Measurements from ENCODE around the gene TAOK1.

Gene TAOK1

GRCh38 chr17:29571883-29572681 is 181.9 kb downstream of the TAOK1 start:
- no peak for DNase-seq

DNA sequence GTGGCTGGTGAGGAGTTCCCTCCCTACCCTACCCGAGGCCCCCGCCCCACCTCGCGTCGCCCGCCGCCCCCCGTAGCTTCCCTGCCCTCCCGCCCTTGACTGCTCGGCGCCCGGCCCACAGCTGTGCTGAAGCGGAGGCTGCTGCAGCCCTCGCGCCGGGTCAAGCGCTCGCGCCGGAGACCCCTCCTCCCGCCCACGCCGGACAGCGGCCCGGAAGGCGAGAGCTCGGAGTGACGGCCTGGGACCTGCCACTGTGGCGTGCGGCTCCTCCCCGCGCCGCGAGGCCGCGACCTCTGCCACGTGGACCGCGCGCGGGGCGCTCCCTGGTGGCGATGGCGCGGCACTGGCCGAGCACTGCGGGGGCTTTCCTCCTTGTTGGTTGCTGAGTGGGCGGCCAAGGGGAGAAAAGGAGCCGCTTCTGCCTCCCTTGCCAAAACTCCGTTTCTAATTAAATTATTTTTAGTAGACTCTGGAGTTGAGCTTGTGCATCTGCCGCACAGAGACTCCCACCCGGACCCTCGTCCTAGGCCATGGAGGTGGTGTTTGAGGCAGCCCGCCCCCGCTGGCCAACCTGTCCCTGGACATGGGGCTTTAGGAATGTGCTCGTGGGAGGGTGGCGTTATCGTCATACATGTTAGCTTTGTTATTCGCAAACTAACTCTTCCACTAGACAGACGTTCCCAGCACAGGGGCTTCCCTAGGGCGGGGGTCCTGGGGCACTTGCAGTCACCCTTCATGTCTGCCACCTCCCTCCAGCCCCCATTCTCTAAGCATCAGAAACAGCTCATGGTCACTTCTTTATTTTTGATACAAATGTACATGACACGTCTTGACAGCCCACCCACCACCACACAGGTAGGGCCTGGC is 182.8 kb downstream of the TAOK1 start:
- DNase-seq, result peak; percentile 51

DNA sequence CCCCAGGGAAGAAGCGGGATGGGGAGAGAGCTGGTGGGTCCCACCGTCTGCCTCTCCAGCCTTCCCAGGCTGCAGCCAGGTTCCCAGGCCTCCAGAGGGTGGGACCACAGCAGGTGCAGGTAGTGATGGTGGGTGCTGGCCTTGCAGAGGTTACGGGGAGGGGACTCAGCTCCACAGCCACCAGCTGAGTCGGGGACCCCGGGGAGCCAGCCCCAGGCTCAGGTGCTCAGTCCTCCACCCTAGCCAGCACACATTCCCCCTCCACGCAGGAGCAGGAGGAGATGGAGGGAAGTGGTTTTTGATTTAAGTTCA is 183.4 kb downstream of the TAOK1 start:
- DNase-seq, result no peak

DNA sequence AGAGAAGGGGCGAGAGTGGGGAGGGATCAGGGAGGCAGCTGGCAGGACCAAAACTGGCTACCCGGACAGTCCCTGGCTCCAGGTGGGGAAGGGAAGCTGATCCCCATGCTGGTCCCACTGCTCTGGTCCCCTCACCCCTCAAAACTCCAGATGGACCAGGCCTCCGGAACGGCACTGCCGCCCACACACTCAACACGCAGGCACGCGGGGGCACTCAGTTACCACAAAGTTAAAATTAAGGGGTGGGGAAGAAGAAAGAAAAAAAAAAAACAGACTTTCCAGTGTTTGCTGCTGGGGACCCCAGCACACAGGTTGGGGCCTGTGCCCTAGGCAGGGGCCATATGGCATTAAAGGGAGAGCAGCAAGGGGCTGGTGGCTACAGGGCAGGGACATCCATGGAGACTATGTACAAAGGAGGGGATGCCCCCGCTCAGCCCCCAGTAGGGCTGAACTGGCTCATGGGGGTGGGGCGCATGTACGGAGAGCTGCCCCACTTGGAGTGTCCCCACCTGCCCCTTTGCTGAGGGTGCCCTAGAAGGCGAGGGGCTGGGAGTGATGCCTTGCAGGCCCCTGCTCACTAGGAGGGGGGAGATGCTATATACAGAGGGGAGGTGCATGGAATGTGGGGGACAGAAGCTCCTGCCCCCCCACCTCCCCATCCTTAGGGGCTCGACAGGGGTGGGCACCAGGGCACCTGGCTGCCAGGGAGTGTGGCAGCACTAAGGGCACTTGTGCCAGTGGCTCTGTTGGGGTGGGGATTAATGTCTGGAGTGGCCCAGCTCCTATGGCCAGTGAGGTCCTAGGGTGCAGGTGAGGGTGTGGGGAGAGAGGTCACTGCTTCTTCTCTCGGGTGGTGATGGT is 183.9 kb downstream of the TAOK1 start:
- DNase-seq, result no peak

GRCh38 chr17:29574732-29575510 is 184.8 kb downstream of the TAOK1 start:
- no peak for DNase-seq

GRCh38 chr17:29575511-29576213 is 185.5 kb downstream of the TAOK1 start:
- DNase-seq, result no peak

DNA sequence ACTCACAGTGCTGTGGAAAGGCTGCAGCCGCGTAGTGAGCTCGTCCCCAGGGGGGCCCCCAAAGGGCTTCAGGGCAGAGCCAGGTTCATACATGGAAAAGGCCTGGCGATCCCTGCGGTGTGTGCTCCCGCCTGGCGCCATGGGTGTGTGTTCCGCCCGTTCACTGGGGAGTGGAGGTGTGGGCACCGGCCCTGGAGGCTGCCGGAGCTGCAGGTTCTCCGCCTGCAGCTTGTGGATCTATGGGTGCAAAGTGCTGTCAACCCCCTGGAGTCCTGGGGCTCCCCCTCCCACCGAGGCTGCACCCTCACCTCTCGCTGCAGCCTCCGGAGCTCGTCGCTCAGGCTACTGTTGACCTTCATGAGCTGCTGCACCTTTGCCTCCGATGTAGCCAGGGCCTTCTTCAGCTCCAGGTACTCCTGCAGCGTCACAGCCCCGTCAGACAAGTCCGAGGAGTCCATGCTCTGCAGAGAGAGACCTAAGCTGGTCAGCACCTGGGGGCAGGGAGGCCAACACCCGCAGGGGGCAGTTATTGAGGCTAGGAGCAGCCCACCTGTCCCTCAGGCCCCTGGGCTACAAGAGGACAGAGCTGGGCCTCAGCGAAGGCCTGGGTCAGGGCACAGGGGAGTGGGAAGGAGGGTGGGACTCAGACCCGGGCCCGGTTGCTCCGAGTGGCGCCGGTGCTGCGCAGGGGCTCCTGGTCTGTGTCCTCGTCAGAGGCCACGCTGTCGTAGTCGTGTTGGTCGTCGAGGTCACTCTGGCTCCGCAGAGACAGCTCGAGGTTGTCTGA is 186.2 kb downstream of the TAOK1 start:
- DNase-seq, result no peak

GRCh38 chr17:29577001-29577370 is 186.8 kb downstream of the TAOK1 start:
- DNase-seq, result no peak

DNA sequence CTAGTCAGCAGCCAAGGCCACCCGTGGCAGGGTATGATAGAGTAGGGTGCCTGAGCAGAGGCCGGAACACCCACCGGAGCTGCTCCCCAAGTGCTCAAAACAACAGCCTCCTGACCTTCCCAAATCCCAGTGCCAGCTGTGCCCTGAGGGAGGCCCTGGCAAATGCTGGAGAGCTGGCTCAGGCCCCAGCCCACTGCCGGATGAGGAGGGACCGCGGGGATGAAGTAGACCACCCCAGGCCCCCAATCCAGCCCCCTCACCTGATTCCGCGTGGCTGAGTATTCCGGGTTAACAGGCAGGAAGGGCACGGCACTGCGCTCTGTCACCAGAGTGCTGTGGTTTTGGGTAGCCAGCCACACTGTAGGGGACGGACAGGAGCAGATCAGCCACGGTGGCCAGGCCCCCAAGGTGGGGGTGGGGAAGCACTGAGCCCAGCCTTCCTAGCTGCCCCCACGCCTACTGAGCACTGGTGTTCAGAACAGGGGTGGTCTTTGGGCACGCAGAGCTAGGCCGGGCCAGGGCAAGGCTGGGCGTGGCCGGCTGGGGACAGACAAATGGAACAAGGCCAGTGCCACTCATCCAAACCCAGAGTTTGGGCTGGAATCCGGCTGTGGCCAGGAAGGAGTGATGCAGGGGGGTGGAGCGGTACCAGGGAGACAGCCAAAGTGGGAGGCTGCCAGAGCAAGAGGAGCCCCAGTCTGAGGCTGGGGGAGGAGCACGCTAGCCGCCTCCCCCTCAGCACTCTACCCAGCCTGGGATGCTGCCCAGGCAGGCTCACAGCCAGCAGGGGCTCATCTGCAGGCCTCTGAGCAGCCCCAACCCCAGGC is 187.4 kb downstream of the TAOK1 start:
- no peak for DNase-seq

DNA sequence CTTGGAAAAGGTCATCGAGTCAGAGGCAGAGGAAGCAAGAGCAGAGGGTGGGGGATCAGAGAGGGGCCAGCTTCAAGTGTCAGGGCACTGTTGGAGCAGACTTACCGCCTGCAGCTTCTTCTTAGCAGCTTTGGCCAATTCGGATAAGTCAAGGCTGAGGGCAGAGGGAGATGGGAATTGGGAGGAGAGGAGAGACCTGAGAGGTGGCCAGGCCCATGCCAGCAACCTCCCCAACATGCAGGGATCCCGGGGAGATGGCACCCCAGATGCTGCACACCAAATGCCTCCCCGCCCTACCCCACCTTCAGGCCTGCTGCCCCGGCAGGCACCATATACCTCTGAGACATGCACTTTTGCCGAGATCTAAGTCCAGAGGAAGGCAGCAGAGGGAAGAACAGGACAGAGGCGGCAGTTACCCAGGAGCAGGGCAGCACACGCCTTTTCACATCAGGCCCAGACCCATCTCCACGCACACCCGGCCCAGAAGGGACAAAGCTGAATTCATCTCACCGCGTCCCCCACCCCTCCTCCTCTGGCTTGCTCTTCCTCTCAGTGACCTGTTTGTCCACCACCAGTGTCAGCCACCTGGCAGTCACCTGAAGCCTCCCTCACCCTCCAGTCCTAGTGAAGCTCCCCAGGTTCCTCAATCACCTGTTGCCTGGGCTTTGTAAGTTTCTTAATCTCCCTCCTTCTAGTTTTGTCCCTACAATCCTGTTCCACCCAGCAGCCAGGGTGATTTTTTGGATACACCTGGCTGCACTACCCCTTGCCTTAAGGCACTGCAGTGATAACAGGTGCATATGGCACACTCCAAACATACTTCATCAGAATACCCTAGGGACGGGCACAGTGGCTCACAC is 188.7 kb downstream of the TAOK1 start:
- no peak for DNase-seq

DNA sequence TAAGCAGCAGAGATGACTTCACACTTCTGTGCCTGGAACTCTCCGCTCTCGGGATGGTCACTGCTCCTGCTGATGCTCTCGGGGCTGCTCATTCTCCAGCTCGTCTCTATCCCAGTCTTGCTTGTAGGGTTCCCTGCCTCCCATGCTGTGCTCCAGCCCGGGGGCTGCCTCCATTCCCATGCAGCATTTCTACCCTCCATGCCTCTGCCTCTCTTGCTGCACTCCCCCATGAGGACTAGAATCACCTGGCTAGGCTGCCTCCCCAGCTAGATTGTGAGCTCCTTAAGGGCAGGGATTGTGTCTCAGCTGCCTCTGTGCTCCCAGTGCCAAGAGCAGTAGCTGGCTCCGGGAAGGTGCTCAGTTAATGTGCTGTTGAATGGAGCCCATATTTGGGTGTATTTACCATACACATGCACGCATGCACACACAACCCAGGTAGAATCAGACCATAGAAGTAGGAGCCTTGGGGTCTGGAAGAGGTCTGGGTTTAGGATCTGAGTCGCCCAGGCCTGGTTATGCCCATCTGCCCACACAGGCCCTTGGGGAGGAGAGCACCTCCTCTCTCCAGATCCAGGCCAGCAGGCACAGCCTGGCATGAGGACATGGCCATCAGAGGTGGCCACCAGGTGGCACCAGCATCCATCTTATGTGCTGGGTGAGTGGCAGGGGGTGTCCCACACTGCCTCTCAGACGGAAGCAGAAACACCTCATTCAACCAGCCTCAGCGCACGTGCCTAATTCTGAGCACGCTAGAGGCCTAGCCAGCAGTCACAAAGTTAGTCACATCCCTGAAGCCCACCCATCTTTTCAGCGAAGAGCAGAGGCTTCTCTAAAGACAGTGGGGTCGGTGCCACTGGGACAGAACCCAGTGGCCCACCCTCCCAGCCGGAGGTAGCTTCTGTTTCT is 190.0 kb downstream of the TAOK1 start:
- DNase-seq, result peak; percentile 92

- no peak for DNase-seq
Measured at GRCh38 chr17:29581583-29582253, 191.6 kb downstream of the TAOK1 start.

DNA sequence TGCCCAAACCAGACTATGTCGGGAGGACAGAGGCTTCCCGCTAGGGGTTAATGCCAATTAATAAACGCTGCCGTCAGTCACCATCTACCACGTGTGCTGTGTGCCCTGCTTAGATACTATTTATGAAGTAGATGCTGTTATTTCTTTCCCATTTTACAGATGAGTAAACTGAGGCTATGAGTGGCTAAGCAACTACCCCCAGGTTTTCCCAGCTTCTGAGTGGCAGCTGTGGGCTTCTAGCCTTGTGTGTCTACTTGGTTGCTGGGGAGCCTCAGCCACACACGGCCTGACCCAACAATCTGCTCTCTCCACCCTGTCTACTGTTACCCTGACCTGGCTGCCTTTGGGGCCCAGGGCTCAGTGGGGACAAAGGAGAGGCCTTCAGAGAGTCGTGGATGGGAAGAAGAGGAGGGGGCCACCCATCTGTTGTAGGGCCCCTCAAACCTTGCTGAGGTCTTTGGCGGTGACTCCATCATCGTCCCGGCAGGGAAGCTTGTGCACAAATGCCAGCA is 192.1 kb downstream of the TAOK1 start:
- DNase-seq, result no peak

- DNase-seq, result no peak
Measured at GRCh38 chr17:29582772-29583171, 192.6 kb downstream of the TAOK1 start.

- DNase-seq, result no peak
Measured at GRCh38 chr17:29583324-29584248, 193.4 kb downstream of the TAOK1 start.

Data from stimulated activated CD4-positive, alpha-beta T cell treated with anti-CD3 and anti-CD28 coated beads, Interleukin-4, amount 100 ng/mL, for 24 hours (primary cell).